NCI-H446 treated with DMSO at 0.1 percent for 48 hours (cell line): ENCODE results near the gene PIK3CG.
"Not testable (repeated sequence)": the region's sequence is repeated elsewhere in the genome, so short reads cannot be mapped to it uniquely, and the experiment has no call there.

Experiments used
- DNase-seq: peaks from one replicate; lab custom pipeline; 2025; lab: John Stamatoyannopoulos, UW

Gene PIK3CG

DNA sequence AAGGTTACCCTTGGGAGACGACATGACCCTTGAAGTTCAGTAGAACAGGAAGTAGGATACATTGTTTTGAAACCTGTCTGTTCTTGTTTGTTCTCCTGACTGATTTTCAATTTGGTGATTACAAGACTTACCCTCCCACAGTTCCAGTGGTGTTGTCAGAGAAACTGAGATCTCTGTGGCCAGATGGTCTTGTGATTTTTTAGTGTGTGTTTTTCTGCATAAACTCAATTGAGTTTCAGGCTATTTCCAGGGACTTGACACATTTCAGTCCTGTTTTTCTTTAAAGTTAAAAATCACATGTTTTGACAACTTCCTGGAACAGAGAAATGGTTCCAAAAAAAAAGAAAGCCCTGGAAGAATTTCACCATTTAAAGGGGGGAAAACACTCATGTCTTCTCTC lies 22.3 kb downstream of the PIK3CG start:
- DNase-seq: no peak

GRCh38 chr7:106888204-106888603 lies 23.1 kb downstream of the PIK3CG start:
- DNase-seq: no peak

- DNase-seq: no peak
Observed at GRCh38 chr7:106890952-106891351, 25.9 kb downstream of the PIK3CG start.

- DNase-seq: peak; percentile 12
Observed at GRCh38 chr7:106891548-106892410, 26.7 kb downstream of the PIK3CG start.

DNA sequence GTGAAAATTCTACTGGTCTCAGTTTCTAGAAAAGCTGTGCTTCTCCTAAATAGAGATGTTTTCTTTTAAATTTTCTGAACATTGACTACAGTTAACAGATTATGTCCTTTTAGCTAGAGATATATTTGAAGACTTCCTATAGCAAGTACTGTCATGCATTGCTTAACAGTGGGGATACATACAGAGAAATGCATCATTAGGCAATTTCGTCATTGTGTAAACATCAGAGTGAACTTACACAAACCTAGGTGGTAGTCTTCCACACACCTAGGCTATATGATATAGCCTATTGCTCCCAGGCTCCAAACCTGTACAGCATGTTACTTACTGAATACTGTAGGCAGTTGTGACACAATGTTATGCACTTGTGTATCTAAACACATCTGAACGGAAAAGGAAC lies 28.5 kb downstream of the PIK3CG start:
- DNase-seq: no peak

DNA sequence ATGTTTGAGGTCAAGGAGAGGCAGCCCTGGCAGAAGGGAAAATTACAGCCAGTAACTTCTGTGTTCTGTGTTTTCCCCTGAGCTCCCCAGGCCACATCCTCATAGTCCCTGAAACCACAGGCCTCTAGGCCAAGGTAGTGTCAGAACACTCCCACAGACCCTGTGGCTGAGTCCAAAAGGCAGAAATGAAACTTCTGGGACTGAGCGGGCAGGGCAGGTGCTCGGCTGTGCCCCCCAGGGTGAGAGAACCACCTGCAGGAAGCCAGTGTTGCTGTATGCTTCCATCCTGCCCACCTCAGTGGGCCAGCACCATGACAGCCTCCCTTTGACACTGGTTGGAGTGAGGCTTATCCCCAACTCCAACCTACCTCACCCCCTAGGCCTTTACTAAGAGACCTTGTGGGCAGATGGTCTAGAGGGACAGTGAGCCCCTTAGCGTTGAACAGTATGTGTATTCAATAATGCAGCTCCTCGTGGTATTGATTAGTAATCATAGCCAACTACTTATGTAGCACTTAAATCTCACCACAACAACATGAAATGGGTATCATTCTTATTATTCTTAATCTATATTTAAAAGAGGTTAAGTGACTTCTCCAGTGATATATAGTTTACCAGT lies 30.3 kb downstream of the PIK3CG start:
- no peak for DNase-seq

- no peak for DNase-seq
Observed at GRCh38 chr7:106896231-106896630, 31.1 kb downstream of the PIK3CG start.

DNA sequence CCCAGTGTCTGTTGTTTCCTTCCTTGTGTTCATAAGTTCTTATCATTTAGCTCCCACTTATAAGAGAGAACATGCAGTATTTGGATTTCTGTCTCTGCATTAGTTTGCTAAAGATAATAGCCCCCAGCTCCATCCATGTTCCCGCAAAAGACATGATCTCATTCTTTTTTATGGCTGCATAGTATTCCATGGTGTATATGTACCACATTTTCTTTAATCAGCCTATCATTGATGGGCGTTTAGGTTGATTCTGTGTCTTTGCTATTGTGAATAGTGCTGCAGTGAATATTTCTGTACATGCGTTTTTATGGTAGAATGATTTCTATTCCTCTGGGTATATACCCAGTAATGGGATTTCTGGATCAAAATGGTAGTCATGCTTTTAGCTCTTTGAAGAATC lies 32.5 kb downstream of the PIK3CG start:
- not testable (repeated sequence) for DNase-seq

GRCh38 chr7:106898967-106899366 lies 33.9 kb downstream of the PIK3CG start:
- not testable (repeated sequence) for DNase-seq

GRCh38 chr7:106901828-106902441 lies 36.9 kb downstream of the PIK3CG start:
- DNase-seq: no peak

GRCh38 chr7:106905734-106906133 lies 40.7 kb downstream of the PIK3CG start:
- DNase-seq: no peak

GRCh38 chr7:106911959-106912358 lies 46.9 kb downstream of the PIK3CG start:
- DNase-seq: no peak

- DNase-seq: no peak
Observed at GRCh38 chr7:106914018-106914607, 49.0 kb downstream of the PIK3CG start.

DNA sequence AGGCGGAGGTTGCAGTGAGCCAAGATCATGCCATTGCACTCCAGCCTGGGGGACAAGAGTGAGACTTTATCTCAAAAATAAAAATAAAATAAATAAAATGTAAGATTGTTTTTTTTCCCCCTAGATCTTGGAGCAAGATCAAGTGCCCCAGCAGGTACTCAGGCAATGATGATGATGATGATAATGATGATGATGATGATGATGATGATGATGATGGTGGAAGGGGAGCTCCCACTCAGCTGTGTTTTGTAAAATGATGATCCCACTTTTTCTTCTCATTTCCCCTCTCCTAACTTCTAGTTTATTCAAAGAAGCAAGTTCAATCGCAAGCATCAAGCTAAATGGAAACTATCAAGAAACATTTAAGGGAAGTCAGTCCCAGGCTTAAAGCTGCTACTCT lies 50.3 kb downstream of the PIK3CG start:
- no peak for DNase-seq

DNA sequence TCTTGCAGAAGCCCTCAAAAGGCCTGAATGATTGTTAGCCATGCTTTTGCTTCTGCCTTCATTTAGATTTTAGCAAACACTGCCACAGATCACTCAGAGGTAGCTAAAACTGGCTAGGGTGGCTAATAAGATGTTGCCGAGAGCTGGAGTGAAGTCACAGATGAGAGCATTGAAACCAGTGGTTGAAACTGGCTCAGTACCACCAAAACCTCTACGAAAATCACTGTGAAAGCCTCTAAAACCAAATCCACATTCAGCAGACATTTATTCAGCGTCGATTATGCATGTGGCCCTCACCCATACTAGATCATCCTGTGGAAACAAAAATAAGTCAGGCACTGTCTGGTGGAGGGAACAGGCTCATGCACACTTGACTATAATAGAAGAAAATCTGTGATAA lies 50.8 kb downstream of the PIK3CG start:
- DNase-seq: no peak

GRCh38 chr7:106916679-106917078 lies 51.6 kb downstream of the PIK3CG start:
- peak; percentile 95 for DNase-seq

- DNase-seq: no peak
Observed at GRCh38 chr7:106918991-106919390, 53.9 kb downstream of the PIK3CG start.

DNA sequence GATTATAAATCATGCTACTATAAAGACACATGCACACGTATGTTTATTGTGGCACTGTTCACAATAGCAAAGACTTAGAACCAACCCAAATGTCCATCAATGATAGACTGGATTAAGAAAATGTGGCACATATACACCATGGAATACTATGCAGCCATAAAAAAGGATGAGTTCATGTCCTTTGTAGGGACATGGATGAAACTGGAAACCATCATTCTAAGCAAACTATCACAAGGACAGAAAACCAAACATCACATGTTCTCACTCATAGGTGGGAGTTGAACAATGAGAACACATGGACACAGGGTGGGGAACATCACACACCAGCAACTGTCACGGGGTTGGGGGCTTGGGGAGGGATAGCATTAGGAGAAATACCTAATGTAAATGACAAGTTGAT lies 59.4 kb downstream of the PIK3CG start:
- not testable (repeated sequence) for DNase-seq

- no peak for DNase-seq
Observed at GRCh38 chr7:106926892-106927291, 61.8 kb downstream of the PIK3CG start.

DNA sequence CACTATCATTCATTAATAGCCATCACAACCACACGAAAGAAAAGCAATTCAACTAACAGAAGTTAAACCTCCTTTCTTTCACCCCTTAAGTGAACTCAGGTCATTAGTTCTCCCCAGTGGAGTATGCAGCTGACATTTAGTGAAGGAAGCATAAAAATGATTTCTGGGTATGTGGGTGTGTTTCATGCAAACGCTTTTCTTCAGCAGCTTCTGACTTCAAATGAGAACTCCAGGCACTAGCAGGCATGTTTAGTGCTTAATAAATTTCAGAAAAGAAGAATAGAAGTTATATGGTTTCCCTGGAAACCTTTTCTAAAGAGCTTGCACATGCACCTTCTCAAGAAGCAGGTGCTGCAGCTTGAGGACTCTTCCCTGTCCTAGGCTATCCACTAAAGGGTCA lies 62.5 kb downstream of the PIK3CG start:
- no peak for DNase-seq

DNA sequence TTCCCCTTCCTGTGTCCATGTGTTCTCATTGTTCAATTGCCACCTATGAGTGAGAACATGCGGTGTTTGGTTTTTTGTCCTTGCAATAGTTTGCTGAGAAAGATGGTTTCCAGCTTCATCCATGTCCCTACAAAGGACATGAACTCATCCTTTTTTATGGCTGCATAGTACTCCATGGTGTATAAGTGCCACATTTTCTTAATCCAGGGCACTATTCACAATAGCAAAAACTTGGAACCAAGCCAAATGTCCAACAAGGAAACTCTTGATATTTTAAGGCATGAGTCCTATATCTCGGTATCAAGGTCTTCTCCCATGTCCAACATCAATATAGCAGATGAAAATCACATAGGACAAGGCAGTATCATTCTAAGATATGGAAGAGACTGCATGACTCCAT lies 64.5 kb downstream of the PIK3CG start:
- not testable (repeated sequence) for DNase-seq

GRCh38 chr7:106936236-106936635 lies 71.2 kb downstream of the PIK3CG start:
- no peak for DNase-seq

DNA sequence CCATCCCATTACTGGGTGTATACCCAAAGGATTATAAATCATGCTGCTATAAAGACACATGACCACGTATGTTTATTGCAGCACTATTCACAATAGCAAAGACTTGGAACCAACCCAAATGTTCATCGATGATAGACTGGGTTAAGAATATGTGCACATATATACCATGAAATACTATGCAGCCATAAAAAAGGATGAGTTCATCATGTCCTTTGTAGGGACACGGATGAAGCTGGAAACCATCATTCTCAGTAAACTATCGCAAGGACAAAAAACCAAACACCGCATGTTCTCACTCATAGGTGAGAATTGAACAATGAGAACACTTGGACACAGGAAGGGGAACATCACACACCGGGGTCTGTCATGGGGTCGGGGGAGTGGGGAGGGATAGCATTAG lies 73.0 kb downstream of the PIK3CG start:
- not testable (repeated sequence) for DNase-seq
